AG04450 (cell line): ENCODE measurements around the gene NREP. TPM values are rescaled to one million over a fixed set of nuclear protein-coding genes. Genes with fewer than 3 reads are reported as not detected.

Experiments used
- CTCF ChIA-PET: fragments of 300-600, 350-600 bp; formaldehyde crosslinking; extraction: SDS; loops from one replicate; lab custom pipeline; 2022; ENCODE audit warnings: antibody characterized with exemption, inconsistent platforms; lab: Charles Lee
- POLR2A ChIA-PET: fragments of 350-600 bp; formaldehyde crosslinking; extraction: SDS; loops from one replicate; lab custom pipeline; 2021; ENCODE audit warnings: antibody characterized with exemption, inconsistent platforms; lab: Yijun Ruan, JAX
- DNase-seq: peaks from one replicate; pipeline ENCODE4 v3.0.0-alpha.2; 2011; ENCODE audit warnings: low read depth, low spot score
- H3K27ac ChIP-seq: one replicate; pipeline ENCODE4 v1.5.1; 2012; ENCODE audit warnings: low read depth, low read length, control low read depth
- H3K27me3 ChIP-seq: one replicate; pipeline ENCODE4 v1.6.0; 2012; ENCODE audit warnings: low read length; ENCODE audit not compliant: control insufficient read depth, insufficient read depth
- H3K4me3 ChIP-seq: 2 replicates; pipeline ENCODE4 v1.5.1; 2011; ENCODE audit warnings: mild to moderate bottlenecking, low read depth, low read length, control low read depth
- H3K9me3 ChIP-seq: 2 replicates; pipeline ENCODE4 v1.5.1; 2012; ENCODE audit warnings: low read length; ENCODE audit not compliant: control insufficient read depth, insufficient read depth
- polyA plus RNA-seq: library from polyadenylated mRNA; depleted of rRNA; stranded (reverse); fragments of >200 nt; gene quantifications from 2 replicates; pipeline ENCODE4 v1.2.3, GENCODE V29; 2011
- TF ChIP-seq, protein P1 (sequence below): IDR thresholded peaks from 2 replicates; pipeline ENCODE4 v1.5.1; 2011; ENCODE audit warnings: low read depth, low read length, control low read depth, inconsistent platforms

The NREP gene
- polyA plus RNA-seq, 1 experiment = 329 TPM

DNA sequence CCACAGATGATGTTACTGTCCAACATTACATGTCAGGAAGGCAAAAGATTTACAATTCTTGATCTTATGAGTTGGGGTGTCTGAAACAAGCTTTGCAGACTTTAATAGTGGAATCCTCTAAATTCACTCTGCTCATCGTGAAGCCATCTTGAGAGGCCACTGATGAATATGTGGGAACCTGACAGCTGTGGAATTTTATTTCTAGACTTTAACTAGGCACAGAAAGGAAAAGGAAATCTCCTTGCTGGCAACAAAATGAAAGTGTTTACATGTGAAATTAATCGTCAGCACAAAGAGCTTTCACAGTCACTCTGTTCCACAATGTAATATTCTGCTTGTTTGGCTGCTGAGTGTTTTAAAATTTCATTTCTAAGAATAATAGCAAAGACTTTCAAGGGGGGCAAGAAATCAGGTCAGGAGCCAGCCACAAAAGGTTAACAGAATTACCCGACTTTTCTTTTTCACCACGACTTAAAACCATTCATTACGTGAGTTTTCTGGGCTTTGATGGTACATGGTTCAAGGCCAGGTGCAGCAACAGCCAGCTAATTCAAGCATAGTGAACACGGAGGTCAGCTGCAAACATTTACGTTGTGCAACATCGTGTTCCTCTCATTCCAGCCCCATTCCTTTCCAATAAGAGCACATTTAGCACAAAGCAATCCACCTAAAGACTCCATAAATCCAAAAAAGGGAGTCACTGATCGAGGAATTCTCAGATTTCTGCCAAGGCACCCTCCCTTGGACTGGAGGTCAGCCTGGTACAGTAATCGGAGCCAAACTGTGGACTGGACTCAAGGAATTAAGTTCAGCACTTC is 14.6 kb downstream of the NREP start:
- DNase-seq = peak; percentile 88
- Histone ChIP-seq H3K27me3 (no peaks in the 10 kb centered on the region), H3K9me3 (no peaks in the 10 kb centered on the region), H3K27ac (peak overlapping the region; percentile 68), H3K4me3 (no peak overlapping the region; the same call in 1 of the 2 replicates)
- CTCF ChIA-PET = interaction anchor here (1.0 to 1.9 kb wide), 4 partner anchors 15 to 419 kb away, joined by 3 to 6 read pairs (median 4); no protein-coding TSS in a partner anchor
- TF ChIP-seq, protein P1, sequence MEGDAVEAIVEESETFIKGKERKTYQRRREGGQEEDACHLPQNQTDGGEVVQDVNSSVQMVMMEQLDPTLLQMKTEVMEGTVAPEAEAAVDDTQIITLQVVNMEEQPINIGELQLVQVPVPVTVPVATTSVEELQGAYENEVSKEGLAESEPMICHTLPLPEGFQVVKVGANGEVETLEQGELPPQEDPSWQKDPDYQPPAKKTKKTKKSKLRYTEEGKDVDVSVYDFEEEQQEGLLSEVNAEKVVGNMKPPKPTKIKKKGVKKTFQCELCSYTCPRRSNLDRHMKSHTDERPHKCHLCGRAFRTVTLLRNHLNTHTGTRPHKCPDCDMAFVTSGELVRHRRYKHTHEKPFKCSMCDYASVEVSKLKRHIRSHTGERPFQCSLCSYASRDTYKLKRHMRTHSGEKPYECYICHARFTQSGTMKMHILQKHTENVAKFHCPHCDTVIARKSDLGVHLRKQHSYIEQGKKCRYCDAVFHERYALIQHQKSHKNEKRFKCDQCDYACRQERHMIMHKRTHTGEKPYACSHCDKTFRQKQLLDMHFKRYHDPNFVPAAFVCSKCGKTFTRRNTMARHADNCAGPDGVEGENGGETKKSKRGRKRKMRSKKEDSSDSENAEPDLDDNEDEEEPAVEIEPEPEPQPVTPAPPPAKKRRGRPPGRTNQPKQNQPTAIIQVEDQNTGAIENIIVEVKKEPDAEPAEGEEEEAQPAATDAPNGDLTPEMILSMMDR = no peak
- POLR2A ChIA-PET = interaction anchor here (0.7 to 3.0 kb wide), 6 partner anchors 15 to 404 kb away, joined by 3 to 16 read pairs (median 5); partner anchors contain the start of gene NREP

DNA sequence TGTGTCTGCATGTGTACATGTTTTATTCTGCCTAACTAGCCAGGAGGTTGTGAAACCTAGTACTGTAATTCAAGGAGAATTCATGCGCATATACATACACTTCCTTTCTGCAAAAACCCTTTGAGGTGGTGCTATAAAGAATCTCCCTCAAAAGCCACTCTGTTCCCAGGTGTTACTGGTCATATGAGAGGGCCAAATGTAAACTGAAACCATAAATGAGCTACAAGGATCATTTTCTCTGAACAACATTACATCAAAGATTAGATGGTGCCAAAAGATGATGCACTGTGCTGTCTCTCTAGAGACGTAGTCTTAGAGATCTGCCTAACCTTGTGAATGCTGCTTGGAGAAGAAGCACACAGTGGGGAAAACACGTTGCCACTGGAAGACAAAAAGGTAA is 15.7 kb downstream of the NREP start:
- CTCF ChIA-PET = interaction anchor here (1.8 kb wide), 1 partner anchor 405 kb away, joined by 6 read pairs; no protein-coding TSS in a partner anchor

DNA sequence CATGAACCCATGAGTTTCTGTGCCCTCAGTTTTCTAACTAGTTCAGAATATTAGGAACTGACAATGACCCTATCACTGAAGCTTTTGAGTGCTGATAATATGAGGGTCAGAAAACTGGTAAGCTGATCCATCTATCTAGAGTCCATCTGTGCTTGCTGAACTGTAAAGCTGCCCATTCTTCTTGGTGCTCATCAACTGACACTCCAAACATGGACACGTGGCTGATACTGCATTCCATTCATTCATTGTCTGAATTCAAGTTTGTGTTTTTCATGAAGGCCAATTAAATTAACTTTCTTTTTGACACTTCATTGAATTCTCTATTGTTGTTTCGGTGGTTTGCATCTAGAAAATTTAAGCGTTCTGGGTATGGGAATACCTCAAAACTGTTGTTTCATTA is 17.6 kb downstream of the NREP start:
- H3K27ac ChIP-seq = peak overlapping the region; percentile 57
- TF ChIP-seq, protein P1 = no peak
- DNase-seq = no peak
- ChIA-PET POLR2A (no interaction called here), CTCF (interaction anchor here (2.2 kb wide), 1 partner anchor 188 kb away, joined by 11 read pairs; no protein-coding TSS in a partner anchor)
- H3K9me3 ChIP-seq = no peaks in the 10 kb centered on the region
- no peak overlapping the region for H3K4me3 ChIP-seq
- H3K27me3 ChIP-seq = no peaks in the 10 kb centered on the region

More for the DNA sequence above, 15.7 kb downstream of the NREP start:
- no peak for DNase-seq
- H3K27me3 ChIP-seq = no peaks in the 10 kb centered on the region
- no peak overlapping the region for H3K4me3 ChIP-seq
- TF ChIP-seq, protein P1 = no peak
- no peaks in the 10 kb centered on the region for H3K9me3 ChIP-seq
- POLR2A ChIA-PET = interaction anchor here (3.0 kb wide), 1 partner anchor 16 kb away, joined by 16 read pairs; the partner anchor contains the start of gene NREP
- H3K27ac ChIP-seq = peak overlapping the region; percentile 68

DNA sequence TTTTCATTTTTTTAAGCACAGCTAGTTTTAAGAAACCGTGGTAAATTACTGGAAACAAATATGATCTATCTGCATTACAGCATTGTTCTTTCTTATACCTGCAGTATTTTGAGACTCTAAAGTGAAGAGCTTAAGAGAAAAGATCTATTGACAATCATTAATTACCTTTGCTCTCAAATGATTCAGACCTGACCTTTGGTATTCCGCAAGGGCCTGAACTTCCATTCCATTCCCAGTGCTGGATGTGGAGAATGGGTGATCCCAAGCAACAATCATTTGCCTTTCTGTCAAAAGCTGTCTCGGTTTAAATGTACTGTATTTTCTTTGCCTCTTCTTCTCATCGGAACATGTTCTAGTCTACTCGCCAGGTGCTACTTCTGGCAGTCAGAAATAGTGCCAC is 18.9 kb downstream of the NREP start:
- no peaks in the 10 kb centered on the region for H3K27me3 ChIP-seq
- ChIA-PET CTCF (interaction anchor here (0.6 to 1.4 kb wide), 2 partner anchors 207 to 319 kb away, joined by 4 to 10 read pairs; no protein-coding TSS in a partner anchor), POLR2A (interaction anchor here (0.6 to 1.1 kb wide), 2 partner anchors 19 to 260 kb away, joined by 3 read pairs; no protein-coding TSS in a partner anchor)
- TF ChIP-seq, protein P1 = no peak
- no peaks in the 10 kb centered on the region for H3K9me3 ChIP-seq
- no peak overlapping the region for H3K4me3 ChIP-seq
- peak overlapping the region; percentile 57 for H3K27ac ChIP-seq
- no peak for DNase-seq
